OCI-LY7 (cell line): ENCODE results near the gene LY9.

Experiments used
- CTCF ChIP-seq: fragments of 200-600 bp; sonication (generic); conservative IDR thresholded peaks from 2 replicates; pipeline ENCODE4 v1.5.1; 2014; ENCODE audit warnings: mild to moderate bottlenecking, antibody characterized with exemption, low read length, moderate library complexity, mixed read lengths
- EZH2phosphoT487 ChIP-seq: fragments of 200-600 bp; sonication (generic); IDR thresholded peaks from 2 replicates; pipeline ENCODE4 v1.6.1; 2018; ENCODE audit warnings: low read depth, borderline replicate concordance, mild to moderate bottlenecking, mixed run types, antibody characterized with exemption, low read length, moderate library complexity, mixed read lengths

DNA sequence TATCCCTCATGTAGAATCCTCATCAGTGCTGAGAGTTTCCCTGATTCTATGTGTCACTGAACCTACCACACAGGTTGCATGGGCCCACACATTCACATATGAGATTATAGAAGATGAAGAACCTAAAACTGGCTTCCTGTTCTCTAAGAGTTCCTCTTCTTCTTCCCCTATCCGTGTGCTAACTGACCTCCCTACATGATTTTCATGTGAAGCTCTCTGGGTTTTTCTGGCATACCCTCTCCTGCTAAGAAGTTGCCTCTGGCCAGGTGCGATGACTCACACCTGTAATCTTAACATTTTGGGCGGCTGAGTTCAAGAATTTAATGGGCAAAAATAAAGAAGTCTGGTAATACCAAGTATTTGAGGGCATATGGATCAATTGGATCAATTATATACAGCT is 72.2 kb downstream of the LY9 start:
- TF ChIP-seq CTCF (no peak), EZH2phosphoT487 (no peak)
